Endothelial cell of umbilical vein (primary cell): ENCODE data around the gene DLEC1.

Source experiments
- EZH2 ChIP-seq: IDR thresholded peaks from 2 replicates; pipeline ENCODE4 v1.6.1; 2012; ENCODE audit warnings: borderline replicate concordance, low read depth, mild to moderate bottlenecking, moderate library complexity, low read length, inconsistent platforms; ENCODE audit not compliant: severe bottlenecking
- JUN ChIP-seq: IDR thresholded peaks from 2 replicates; pipeline ENCODE4 v1.6.1; 2011; ENCODE audit warnings: borderline replicate concordance, low read depth; ENCODE audit not compliant: insufficient read length, insufficient read depth
- TF ChIP-seq, protein P1 (sequence below): IDR thresholded peaks from 2 replicates; pipeline ENCODE4 v1.6.1; 2011; ENCODE audit not compliant: insufficient read depth, insufficient read length

DNA sequence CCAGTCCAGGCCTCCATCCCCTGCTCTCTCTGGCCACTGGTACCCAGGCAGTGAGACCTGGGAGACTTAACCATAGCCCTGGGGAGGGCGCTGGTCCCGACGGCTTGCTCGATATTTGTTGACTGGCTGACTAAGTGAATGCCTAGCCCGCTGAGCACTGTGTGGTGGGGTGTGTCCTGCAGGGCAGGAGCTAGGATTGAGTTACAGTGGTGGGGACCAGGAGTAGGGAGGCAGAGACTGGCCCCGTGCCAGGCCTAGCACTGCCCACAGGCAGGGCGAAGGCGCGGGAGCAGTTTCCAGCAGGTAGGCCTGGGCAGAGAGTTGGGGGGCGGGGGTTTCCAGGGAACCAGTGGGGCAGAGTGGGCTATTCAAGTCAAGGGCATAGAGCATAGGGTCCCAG lies 48.5 kb upstream of the DLEC1 start, which contains the start of gene VILL:
- no peak for TF ChIP-seq EZH2
- no peak for TF ChIP-seq JUN
- TF ChIP-seq, protein P1, sequence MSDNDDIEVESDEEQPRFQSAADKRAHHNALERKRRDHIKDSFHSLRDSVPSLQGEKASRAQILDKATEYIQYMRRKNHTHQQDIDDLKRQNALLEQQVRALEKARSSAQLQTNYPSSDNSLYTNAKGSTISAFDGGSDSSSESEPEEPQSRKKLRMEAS = no peak
